Natural killer cell (primary cell): ENCODE results near the gene IL4R. TPM values are rescaled to one million over a fixed set of nuclear protein-coding genes. Genes with fewer than 3 reads are reported as not detected.

Experiments
- ATAC-seq, 3 donors: fragments of 150-1000 bp in 2 of 3; fragments of 200-7000 bp in 1 of 3; cut with Tn5 transposase; 1 replicate in 1 of 3; 2 replicates in 2 of 3; pipeline ENCODE4 v1.10.0; 2021; ENCODE audit warnings: mild to moderate bottlenecking in 2 of 3, moderate library complexity in 2 of 3
- DNase-seq, 2 donors: peaks; one replicate each; pipeline versions ENCODE4 v3.0.0 to v3.0.0-alpha.2; 2013 to 2021; ENCODE audit warnings: mixed read lengths in 1 of 2
- H3K27ac ChIP-seq: one replicate; pipeline ENCODE4 v1.5.1; 2013; ENCODE audit warnings: mild to moderate bottlenecking, low read length
- H3K27me3 ChIP-seq: one replicate; pipeline ENCODE4 v1.6.1; 2013; ENCODE audit warnings: low read length; ENCODE audit not compliant: control insufficient read depth, insufficient read depth
- H3K36me3 ChIP-seq: one replicate; pipeline ENCODE4 v1.6.1; 2013; ENCODE audit warnings: low read length; ENCODE audit not compliant: control insufficient read depth, insufficient read depth
- H3K4me1 ChIP-seq: one replicate; pipeline ENCODE4 v1.6.1; 2013; ENCODE audit warnings: low read length; ENCODE audit not compliant: control insufficient read depth, insufficient read depth
- H3K4me3 ChIP-seq: one replicate; pipeline ENCODE4 v1.5.1; 2013; ENCODE audit warnings: low read length
- H3K9me3 ChIP-seq: one replicate; pipeline ENCODE4 v1.6.1; 2013; ENCODE audit warnings: low read length; ENCODE audit not compliant: control insufficient read depth, insufficient read depth
- H3K27ac Mint-ChIP-seq, 2 donors: one replicate each; pipeline ENCODE4 v1.8.0; 2022; ENCODE audit warnings: mild to moderate bottlenecking in 2 of 2, mixed read lengths in 2 of 2, moderate library complexity in 1 of 2
- H3K27me3 Mint-ChIP-seq, 2 donors: one replicate each; pipeline ENCODE4 v1.8.0; 2022; ENCODE audit warnings: low read depth in 2 of 2, mixed read lengths in 2 of 2
- H3K36me3 Mint-ChIP-seq: one replicate; pipeline ENCODE4 v1.8.0; 2022; ENCODE audit warnings: mixed read lengths
- H3K4me1 Mint-ChIP-seq, 2 donors: one replicate each; pipeline ENCODE4 v1.8.0; 2022; ENCODE audit warnings: mixed read lengths in 2 of 2
- H3K4me3 Mint-ChIP-seq: one replicate; pipeline ENCODE4 v1.8.0; 2022; ENCODE audit warnings: mild to moderate bottlenecking, moderate library complexity, mixed read lengths
- H3K9me3 Mint-ChIP-seq, 2 donors: one replicate each; pipeline ENCODE4 v1.8.0; 2022; ENCODE audit warnings: mixed read lengths in 2 of 2
- WGBS: methylation state at CpG from one replicate; pipeline ENCODE4 v1.1.7; 2013; ENCODE audit warnings: missing lambda C conversion rate; ENCODE audit not compliant: insufficient coverage; 5-methylcytosine and 5-hydroxymethylcytosine counted together
- intact Hi-C: fragments of 100-400 bp; cut with micrococcal nuclease; formaldehyde crosslinking; loops from one replicate; pipeline ENCODE4 v1.14.2; 2022
- total RNA-seq, 4 donors: library from RNA; stranded (reverse); fragments of 120-200 nt in 1 of 4; gene quantifications; one replicate each; pipeline versions ENCODE4 v1.2.3 to v1.2.4, GENCODE V29; 2013 to 2022
- TF ChIP-seq, protein P1 (sequence below): fragments of 200-600 bp; IDR thresholded peaks from one replicate; pipeline ENCODE4 v1.8.0; 2022; ENCODE audit warnings: antibody characterized with exemption

IL4R gene
- total RNA-seq, 3 donors from 2014 or later (not counting 1 experiment from before 2014, with no cell fraction given), result 70.2 to 87.2 (median 86.0) TPM

DNA sequence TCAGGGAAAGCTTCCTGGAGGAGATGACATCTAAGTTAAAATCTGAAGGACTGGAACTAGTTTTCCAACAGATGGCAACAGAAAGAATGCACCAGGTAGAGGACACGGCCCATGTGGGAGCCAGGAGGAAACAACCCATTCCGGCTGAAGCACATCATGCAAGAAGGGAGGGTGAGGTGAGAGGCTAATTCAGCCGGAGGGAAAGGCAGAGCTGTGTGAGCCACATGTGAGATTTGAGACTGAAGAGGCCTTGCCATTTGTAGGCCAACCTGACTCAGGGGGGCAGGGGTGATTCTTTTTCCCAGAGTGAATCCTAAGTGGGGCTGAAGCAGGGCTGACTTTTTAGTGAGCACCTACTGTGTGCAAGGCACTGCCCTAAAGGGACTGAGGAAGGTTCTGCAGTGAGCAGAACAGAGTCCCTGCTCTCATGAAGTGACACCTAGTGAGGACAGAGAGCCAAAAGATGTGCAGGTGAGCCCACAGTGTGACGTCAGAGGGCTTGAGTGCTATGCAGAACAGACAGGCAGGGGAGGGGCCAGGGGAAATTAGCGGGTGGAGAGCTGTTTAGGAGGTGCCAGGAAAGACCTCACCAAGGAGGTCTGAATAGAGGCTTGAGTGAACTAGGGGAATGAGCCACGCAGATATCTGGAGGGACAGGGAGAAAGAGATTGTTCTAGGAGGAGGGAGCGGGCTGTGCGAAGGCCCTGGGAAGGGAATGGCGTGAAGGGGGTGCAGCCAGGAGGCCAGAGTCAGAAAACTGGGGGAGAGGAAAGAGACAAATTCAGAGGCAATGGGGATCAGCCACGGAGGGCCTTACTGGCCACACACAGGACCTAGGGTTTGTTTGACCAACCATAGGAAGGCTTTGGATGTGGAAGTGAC lies 68.4 kb downstream of the IL4R start:
- H3K4me1 ChIP-seq, result peaks cover 63% of the 10 kb centered on the region
- no peak overlapping the region for H3K27ac ChIP-seq
- H3K9me3 ChIP-seq, result no peaks in the 10 kb centered on the region
- ATAC-seq (no peak), DNase-seq (peak; percentile 8 to 81)
- no peak overlapping the region for H3K4me3 ChIP-seq
- H3K4me3 Mint-ChIP-seq, result no peak overlapping the region
- WGBS, result 85% methylated on average over 10 of the region's 10 CpGs
- peaks cover 0 to 2% of the 10 kb centered on the region in 2 donors for H3K27me3 Mint-ChIP-seq
- no peak overlapping the region for H3K27ac Mint-ChIP-seq
- H3K27me3 ChIP-seq, result no peaks in the 10 kb centered on the region
- H3K9me3 Mint-ChIP-seq, result peaks cover 2 to 6% of the 10 kb centered on the region in 2 donors
- H3K36me3 ChIP-seq, result no peaks in the 10 kb centered on the region
- H3K4me1 Mint-ChIP-seq, result peaks cover 22 to 23% of the 10 kb centered on the region in 2 donors
- H3K36me3 Mint-ChIP-seq, result peaks cover 9% of the 10 kb centered on the region
- intact Hi-C loops, result no loop called here
- TF ChIP-seq, protein P1, sequence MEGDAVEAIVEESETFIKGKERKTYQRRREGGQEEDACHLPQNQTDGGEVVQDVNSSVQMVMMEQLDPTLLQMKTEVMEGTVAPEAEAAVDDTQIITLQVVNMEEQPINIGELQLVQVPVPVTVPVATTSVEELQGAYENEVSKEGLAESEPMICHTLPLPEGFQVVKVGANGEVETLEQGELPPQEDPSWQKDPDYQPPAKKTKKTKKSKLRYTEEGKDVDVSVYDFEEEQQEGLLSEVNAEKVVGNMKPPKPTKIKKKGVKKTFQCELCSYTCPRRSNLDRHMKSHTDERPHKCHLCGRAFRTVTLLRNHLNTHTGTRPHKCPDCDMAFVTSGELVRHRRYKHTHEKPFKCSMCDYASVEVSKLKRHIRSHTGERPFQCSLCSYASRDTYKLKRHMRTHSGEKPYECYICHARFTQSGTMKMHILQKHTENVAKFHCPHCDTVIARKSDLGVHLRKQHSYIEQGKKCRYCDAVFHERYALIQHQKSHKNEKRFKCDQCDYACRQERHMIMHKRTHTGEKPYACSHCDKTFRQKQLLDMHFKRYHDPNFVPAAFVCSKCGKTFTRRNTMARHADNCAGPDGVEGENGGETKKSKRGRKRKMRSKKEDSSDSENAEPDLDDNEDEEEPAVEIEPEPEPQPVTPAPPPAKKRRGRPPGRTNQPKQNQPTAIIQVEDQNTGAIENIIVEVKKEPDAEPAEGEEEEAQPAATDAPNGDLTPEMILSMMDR, result no peak

DNA sequence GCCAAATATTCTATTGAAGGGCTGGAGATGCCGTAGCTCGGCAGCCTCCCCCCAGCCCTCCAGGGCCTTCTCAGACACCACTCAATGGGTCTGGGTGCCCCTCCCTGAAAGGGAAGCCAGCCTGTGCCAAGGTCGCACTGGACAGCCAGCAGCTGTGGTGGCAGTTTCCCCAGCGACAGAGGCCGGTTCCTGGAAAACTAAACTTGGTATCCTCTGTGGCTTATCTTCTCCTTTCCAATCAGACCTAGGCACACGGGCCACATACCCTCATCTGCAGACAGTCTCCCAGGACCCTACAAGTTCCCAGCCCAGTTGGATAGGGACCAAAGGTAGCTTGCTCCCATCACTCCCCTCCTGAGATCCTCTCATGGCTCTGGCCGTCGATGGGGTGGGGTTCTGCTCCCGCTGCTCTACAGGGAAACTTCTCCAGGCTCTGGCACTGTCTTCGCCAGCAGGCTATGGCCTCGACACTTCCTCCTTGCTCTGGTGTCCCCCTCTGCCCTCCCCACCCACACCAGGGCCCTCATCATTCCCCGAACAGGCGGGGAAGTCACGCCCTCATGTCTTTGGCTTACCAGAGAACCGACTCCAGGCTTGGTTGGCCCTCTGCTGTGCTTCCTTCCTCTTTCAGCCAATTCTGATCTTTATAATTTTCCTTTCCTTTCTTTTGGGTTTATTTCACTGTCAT lies 69.9 kb downstream of the IL4R start:
- peaks cover 2 to 6% of the 10 kb centered on the region in 2 donors for H3K9me3 Mint-ChIP-seq
- TF ChIP-seq, protein P1, result no peak
- Histone ChIP-seq H3K27me3 (no peaks in the 10 kb centered on the region), H3K36me3 (no peaks in the 10 kb centered on the region), H3K27ac (no peak overlapping the region), H3K9me3 (no peaks in the 10 kb centered on the region), H3K4me1 (peaks cover 48% of the 10 kb centered on the region), H3K4me3 (no peak overlapping the region)
- peaks cover 9% of the 10 kb centered on the region for H3K36me3 Mint-ChIP-seq
- peaks cover 0 to 2% of the 10 kb centered on the region in 2 donors for H3K27me3 Mint-ChIP-seq
- DNase-seq, result peak; percentile 2 to 64
- H3K27ac Mint-ChIP-seq, result peak overlapping the region; percentile 66 to 81
- 71% methylated on average over 15 of the region's 15 CpGs for WGBS
- intact Hi-C loops, result no loop called here
- H3K4me3 Mint-ChIP-seq, result no peak overlapping the region
- ATAC-seq, result peak in 1 of 3 donors; percentile 36
- peaks cover 11 to 12% of the 10 kb centered on the region in 2 donors for H3K4me1 Mint-ChIP-seq

GRCh38 chr16:27384425-27384824 lies 70.7 kb downstream of the IL4R start:
- Mint-ChIP-seq H3K4me1 (peaks cover 11 to 12% of the 10 kb centered on the region in 2 donors), H3K27ac (peak overlapping the region; percentile 66 to 81), H3K36me3 (peaks cover 9% of the 10 kb centered on the region), H3K27me3 (peaks cover 0 to 2% of the 10 kb centered on the region in 2 donors), H3K9me3 (peaks cover 2 to 6% of the 10 kb centered on the region in 2 donors), H3K4me3 (no peak overlapping the region)
- Histone ChIP-seq H3K27me3 (no peaks in the 10 kb centered on the region), H3K36me3 (no peaks in the 10 kb centered on the region), H3K4me3 (no peak overlapping the region), H3K9me3 (no peaks in the 10 kb centered on the region), H3K4me1 (peaks cover 43% of the 10 kb centered on the region), H3K27ac (no peak overlapping the region)
- intact Hi-C loops, result no loop called here
- ATAC-seq (peak in 2 of 3 donors; percentile 26 to 47), DNase-seq (peak in 1 of 2 donors; percentile 49)
- TF ChIP-seq, protein P1, result no peak
- whole genome bisulfite sequencing, result 49% methylated on average over 5 of the region's 5 CpGs
